Upper lobe of right lung (tissue), 1 donor: ENCODE measurements around the gene CACHD1. TPM values are rescaled to one million over a fixed set of nuclear protein-coding genes. Genes with fewer than 3 reads are reported as not detected.

Experiments
- ATAC-seq: fragments of 200-7000 bp; cut with Tn5 transposase; one replicate; pipeline ENCODE4 v1.9.1; 2020; ENCODE audit warnings: mild to moderate bottlenecking, moderate library complexity
- DNase-seq: peaks from one replicate; pipeline ENCODE4 v3.0.0-alpha.2; 2020
- H3K27ac ChIP-seq: fragments of 200-600 bp; one replicate; pipeline ENCODE4 v1.8.0; 2022
- H3K27me3 ChIP-seq: fragments of 200-600 bp; one replicate; pipeline ENCODE4 v1.8.0; 2022; ENCODE audit warnings: mild to moderate bottlenecking
- H3K36me3 ChIP-seq: fragments of 200-600 bp; one replicate; pipeline ENCODE4 v1.8.0; 2022
- H3K4me1 ChIP-seq: fragments of 200-600 bp; one replicate; pipeline ENCODE4 v1.8.0; 2022
- H3K4me3 ChIP-seq: fragments of 200-600 bp; one replicate; pipeline ENCODE4 v1.8.0; 2022; ENCODE audit warnings: mild to moderate bottlenecking
- H3K9me3 ChIP-seq: fragments of 200-600 bp; one replicate; pipeline ENCODE4 v1.8.0; 2022
- CTCF ChIP-seq: fragments of 200-600 bp; IDR thresholded peaks from one replicate; pipeline ENCODE4 v1.8.0; 2022; ENCODE audit warnings: antibody characterized with exemption
- intact Hi-C: fragments of 100-400 bp; cut with DNase I; formaldehyde crosslinking; loops from one replicate; pipeline ENCODE4 v1.11.0; 2022
- total RNA-seq: library from RNA; stranded (reverse); fragmentation: NEBNext Ultra II Directional; extraction: Animal tissue kit (Norgen Biotek cat#: 25700); gene quantifications from one replicate; pipeline ENCODE4 v1.2.1, GENCODE V29; 2021
- donor health status: DM: no; HTN: yes; CAD: no; lungs with severe emphysema.

The CACHD1 gene
- total RNA-seq, 1 donor from 2014 or later: 31.8 TPM

- no peaks in the 10 kb centered on the region for H3K4me1 ChIP-seq
- DNase-seq: no peak
- no peaks in the 10 kb centered on the region for H3K9me3 ChIP-seq
- no peak overlapping the region for H3K4me3 ChIP-seq
- intact Hi-C loops: no loop called here
- H3K36me3 ChIP-seq: peaks cover 46% of the 10 kb centered on the region
- no peak for ATAC-seq
- no peak overlapping the region for H3K27ac ChIP-seq
- H3K27me3 ChIP-seq: no peaks in the 10 kb centered on the region
- no peak for TF ChIP-seq CTCF
Observed at GRCh38 chr1:64679177-64679576, 209.2 kb downstream of the CACHD1 start.

GRCh38 chr1:64680599-64680998, 210.7 kb downstream of the CACHD1 start:
- Histone ChIP-seq H3K4me1 (no peaks in the 10 kb centered on the region), H3K36me3 (peaks cover 46% of the 10 kb centered on the region), H3K27me3 (no peaks in the 10 kb centered on the region), H3K9me3 (no peaks in the 10 kb centered on the region), H3K4me3 (no peak overlapping the region), H3K27ac (no peak overlapping the region)
- ATAC-seq (no peak), DNase-seq (no peak)
- no peak for TF ChIP-seq CTCF
- intact Hi-C loops: loop anchor here (10.0 kb wide), 1 partner anchor 144 kb away; no protein-coding TSS in a partner anchor

GRCh38 chr1:64681043-64681442, 211.1 kb downstream of the CACHD1 start:
- DNase-seq (no peak), ATAC-seq (no peak)
- Histone ChIP-seq H3K36me3 (peaks cover 46% of the 10 kb centered on the region), H3K27ac (no peak overlapping the region), H3K4me3 (no peak overlapping the region), H3K9me3 (no peaks in the 10 kb centered on the region), H3K4me1 (no peaks in the 10 kb centered on the region), H3K27me3 (no peaks in the 10 kb centered on the region)
- TF ChIP-seq CTCF: no peak
- intact Hi-C loops: loop anchor here (10.0 kb wide), 1 partner anchor 144 kb away; no protein-coding TSS in a partner anchor

GRCh38 chr1:64683419-64683818, 213.5 kb downstream of the CACHD1 start:
- H3K27ac ChIP-seq: no peak overlapping the region
- H3K4me3 ChIP-seq: no peak overlapping the region
- intact Hi-C loops: loop anchor here (10.0 kb wide), 1 partner anchor 141 kb away; no protein-coding TSS in a partner anchor
- no peak for TF ChIP-seq CTCF
- ATAC-seq (no peak), DNase-seq (no peak)
- peaks cover 42% of the 10 kb centered on the region for H3K36me3 ChIP-seq
- H3K4me1 ChIP-seq: peaks cover 17% of the 10 kb centered on the region
- H3K27me3 ChIP-seq: no peaks in the 10 kb centered on the region
- no peaks in the 10 kb centered on the region for H3K9me3 ChIP-seq

DNA sequence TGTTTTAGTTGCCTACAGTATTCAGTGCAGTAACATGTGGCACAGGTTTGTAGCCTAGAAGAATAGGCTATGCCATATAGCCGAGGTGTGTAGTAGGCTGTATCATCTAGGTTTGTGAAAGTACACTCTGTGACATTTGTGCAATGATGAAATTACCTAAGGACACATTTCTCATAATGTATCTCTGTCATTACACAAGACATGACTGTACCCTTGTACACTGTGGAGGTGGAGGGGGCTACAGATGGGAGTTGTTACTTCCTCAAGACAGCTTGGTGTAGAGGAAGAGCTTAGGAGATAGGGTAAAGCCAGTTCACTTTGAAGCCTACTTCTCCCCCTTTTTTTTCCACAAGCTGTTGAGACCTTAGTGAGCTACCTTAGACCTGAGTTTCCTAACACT, 215.3 kb downstream of the CACHD1 start:
- DNase-seq: no peak
- no peak for TF ChIP-seq CTCF
- H3K4me1 ChIP-seq: peaks cover 17% of the 10 kb centered on the region
- no peak overlapping the region for H3K4me3 ChIP-seq
- H3K27me3 ChIP-seq: no peaks in the 10 kb centered on the region
- no peak overlapping the region for H3K27ac ChIP-seq
- ATAC-seq: peak; percentile 69
- peaks cover 32% of the 10 kb centered on the region for H3K36me3 ChIP-seq
- H3K9me3 ChIP-seq: no peaks in the 10 kb centered on the region
- intact Hi-C loops: loop anchor here (10.0 kb wide), 1 partner anchor 140 kb away; no protein-coding TSS in a partner anchor
